H1 (cell line): ENCODE data around the gene LARP4B. TPM values are rescaled to one million over a fixed set of nuclear protein-coding genes. Genes with fewer than 3 reads are reported as not detected.

Experiments used
- CTCF ChIA-PET: fragments of 300-600 bp; sonication (Branson Sonifier 250); formaldehyde crosslinking; loops from one replicate; lab custom pipeline; 2021; ENCODE audit not compliant: partially characterized antibody; lab: Charles Lee
- POLR2A ChIA-PET: fragments of 300-600 bp; sonication (Branson Sonifier 250); formaldehyde crosslinking; loops from one replicate; lab custom pipeline; 2021; ENCODE audit warnings: inconsistent platforms; ENCODE audit not compliant: partially characterized antibody; lab: Charles Lee
- DNase-seq, 2 experiments: peaks; one replicate each; pipeline versions ENCODE4 v3.0.0 to v3.0.0-alpha.2; 2010 to 2022; ENCODE audit warnings: low spot score in 2 of 2, low read depth in 1 of 2, mixed read lengths in 1 of 2
- FAIRE-seq: peaks from 2 replicates; lab custom pipeline; 2011; peaks lifted over from hg19 to GRCh38; lab: Jason Lieb, UNC
- H2AFZ ChIP-seq: 2 replicates; pipeline ENCODE4 v1.8.1; 2012; ENCODE audit warnings: low read length, inconsistent platforms
- H2AK5ac ChIP-seq: 2 replicates; pipeline ENCODE4 v1.6.1; 2013; ENCODE audit warnings: low read depth, low read length
- H2BK120ac ChIP-seq: replicated peaks from 2 replicates; pipeline ENCODE3; 2013; ENCODE audit warnings: low read depth, low read length, inconsistent platforms
- H2BK12ac ChIP-seq: 2 replicates; pipeline ENCODE4 v1.6.1; 2013; ENCODE audit warnings: low read depth, low read length
- H2BK15ac ChIP-seq: 2 replicates; pipeline ENCODE4 v1.6.1; 2013; ENCODE audit warnings: low read length
- H2BK20ac ChIP-seq: 2 replicates; pipeline ENCODE4 v1.6.1; 2013; ENCODE audit warnings: low read length
- H2BK5ac ChIP-seq: 2 replicates; pipeline ENCODE4 v1.6.1; 2013; ENCODE audit warnings: low read depth, low read length
- H3K14ac ChIP-seq: 2 replicates; pipeline ENCODE4 v1.6.1; 2013; ENCODE audit warnings: inconsistent platforms; ENCODE audit not compliant: insufficient read length
- H3K18ac ChIP-seq: 2 replicates; pipeline ENCODE4 v1.6.1; 2013; ENCODE audit warnings: low read length; ENCODE audit errors: extremely low read depth
- H3K23ac ChIP-seq: 2 replicates; pipeline ENCODE4 v1.6.1; 2013; ENCODE audit warnings: inconsistent platforms; ENCODE audit not compliant: insufficient read length
- H3K23me2 ChIP-seq: 2 replicates; pipeline ENCODE4 v1.6.1; 2013; ENCODE audit warnings: low read depth, low read length
- H3K27ac ChIP-seq: 2 replicates; pipeline ENCODE4 v1.6.1; 2011; ENCODE audit warnings: low read depth, low read length, inconsistent platforms
- H3K27me3 ChIP-seq, 4 experiments: replicated peaks in 1 of 4; 1 replicate in 1 of 4; 2 replicates in 3 of 4; pipeline versions ENCODE4 v1.6.1 to v1.8.1; 2011 to 2013; ENCODE audit warnings: low read length in 3 of 4, mild to moderate bottlenecking in 3 of 4, inconsistent platforms in 2 of 4, mixed read lengths in 2 of 4, moderate library complexity in 1 of 4; ENCODE audit not compliant: control insufficient read depth in 3 of 4, insufficient read depth in 3 of 4; ENCODE audit errors: extremely low read depth in 1 of 4
- H3K36me3 ChIP-seq, 4 experiments: 2 replicates each; pipeline versions ENCODE4 v1.6.1 to v1.8.1; 2011 to 2013; ENCODE audit warnings: mild to moderate bottlenecking in 4 of 4, low read length in 3 of 4, moderate library complexity in 2 of 4, control low read depth in 1 of 4, inconsistent platforms in 1 of 4; ENCODE audit not compliant: insufficient read depth in 4 of 4, control insufficient read depth in 2 of 4
- H3K4ac ChIP-seq: replicated peaks from 2 replicates; pipeline ENCODE3; 2013; ENCODE audit warnings: low read length, low read depth, mixed read lengths, inconsistent platforms; ENCODE audit not compliant: insufficient read length
- H3K4me1 ChIP-seq, 4 experiments: replicated peaks in 1 of 4; 1 replicate in 1 of 4; 2 replicates in 3 of 4; pipeline versions ENCODE4 v1.6.1 to v1.8.1; 2011 to 2013; ENCODE audit warnings: low read length in 3 of 4, inconsistent platforms in 2 of 4, mixed read lengths in 1 of 4; ENCODE audit not compliant: insufficient read depth in 4 of 4, control insufficient read depth in 3 of 4
- H3K4me2 ChIP-seq, 2 experiments: 2 replicates each; pipeline versions ENCODE4 v1.6.1 to v1.8.1; 2011 to 2013; ENCODE audit warnings: low read depth in 2 of 2, low read length in 2 of 2, control low read depth in 1 of 2, inconsistent platforms in 1 of 2, mild to moderate bottlenecking in 1 of 2; ENCODE audit not compliant: insufficient read depth in 1 of 2
- H3K4me3 ChIP-seq, 4 experiments: fragments of 200-600, 300-600 bp in 1 of 4; sonication (generic), shearing (Covaris generic), sonication (Bioruptor Twin) in 1 of 4; 2 replicates each; pipeline versions ENCODE4 v1.5.1 to v1.8.1; 2011 to 2016; ENCODE audit warnings: low read length in 4 of 4, low read depth in 3 of 4, control low read depth in 2 of 4, inconsistent platforms in 2 of 4, mild to moderate bottlenecking in 2 of 4, mixed read lengths in 1 of 4, moderate library complexity in 1 of 4; ENCODE audit not compliant: insufficient read depth in 2 of 4; ENCODE audit errors: extremely low read depth in 1 of 4
- H3K56ac ChIP-seq: replicated peaks from 2 replicates; pipeline ENCODE3; 2013; ENCODE audit warnings: low read depth, mild to moderate bottlenecking, mixed read lengths, low read length, inconsistent platforms; ENCODE audit not compliant: insufficient read length
- H3K79me1 ChIP-seq: 2 replicates; pipeline ENCODE4 v1.6.1; 2013; ENCODE audit warnings: low read depth, low read length, control low read depth
- H3K79me2 ChIP-seq, 2 experiments: 2 replicates each; pipeline versions ENCODE4 v1.6.1 to v1.8.1; 2012 to 2013; ENCODE audit warnings: low read length in 2 of 2, mild to moderate bottlenecking in 2 of 2, inconsistent platforms in 1 of 2; ENCODE audit not compliant: insufficient read depth in 2 of 2, control insufficient read depth in 1 of 2
- H3K9ac ChIP-seq, 4 experiments: replicated peaks in 1 of 4; 1 replicate in 1 of 4; 2 replicates in 3 of 4; pipeline versions ENCODE4 v1.6.1 to v1.8.1; 2011 to 2013; ENCODE audit warnings: low read depth in 3 of 4, low read length in 3 of 4, control low read depth in 2 of 4, mild to moderate bottlenecking in 2 of 4, moderate library complexity in 2 of 4, inconsistent platforms in 1 of 4; ENCODE audit errors: extremely low read depth in 1 of 4
- H3K9me3 ChIP-seq, 2 experiments: 2 replicates each; pipeline versions ENCODE4 v1.6.1 to v1.8.1; 2012 to 2013; ENCODE audit warnings: mild to moderate bottlenecking in 2 of 2, moderate library complexity in 2 of 2, control low read depth in 1 of 2, inconsistent platforms in 1 of 2, low read depth in 1 of 2, low read length in 1 of 2, mixed read lengths in 1 of 2; ENCODE audit not compliant: insufficient read depth in 2 of 2
- H4K20me1 ChIP-seq, 2 experiments: replicated peaks in 1 of 2; 2 replicates each; pipeline versions ENCODE3 to v1.8.1; 2011 to 2013; ENCODE audit warnings: inconsistent platforms in 2 of 2, low read length in 2 of 2, mild to moderate bottlenecking in 1 of 2; ENCODE audit not compliant: insufficient read depth in 2 of 2, control insufficient read depth in 1 of 2
- H4K5ac ChIP-seq: 2 replicates; pipeline ENCODE4 v1.6.1; 2013; ENCODE audit warnings: low read length, low read depth, mixed read lengths, inconsistent platforms; ENCODE audit not compliant: insufficient read length
- H4K8ac ChIP-seq: 2 replicates; pipeline ENCODE4 v1.8.0; 2013; ENCODE audit warnings: mild to moderate bottlenecking, moderate library complexity, low read length, inconsistent platforms; ENCODE audit not compliant: insufficient read depth; ENCODE audit errors: extremely low read depth
- H4K91ac ChIP-seq: replicated peaks from 2 replicates; pipeline ENCODE3; 2013; ENCODE audit warnings: low read length, mixed read lengths, inconsistent platforms; ENCODE audit not compliant: insufficient read length
- EGR1 ChIP-seq: IDR thresholded peaks from 2 replicates; pipeline ENCODE4 v1.6.1; 2011; ENCODE audit warnings: low read depth, low read length, borderline replicate concordance
- FOSL1 ChIP-seq: IDR thresholded peaks from 2 replicates; pipeline ENCODE4 v1.6.1; 2011; ENCODE audit warnings: mild to moderate bottlenecking, low read depth, low read length, moderate library complexity; ENCODE audit not compliant: insufficient read depth
- POU5F1 ChIP-seq: IDR thresholded peaks from 2 replicates; pipeline ENCODE4 v1.6.1; 2011; ENCODE audit warnings: low read depth, mild to moderate bottlenecking, low read length, moderate library complexity
- TBP ChIP-seq: IDR thresholded peaks from 2 replicates; pipeline ENCODE4 v1.6.1; 2011; ENCODE audit warnings: low read depth, low read length, improper control_type of control experiment
- WGBS, 2 experiments: shearing (Covaris generic) in 1 of 2; methylation state at CpG; one replicate each; pipeline versions ENCODE4 v1.1.6 to v1.1.7; 2013 to 2015; ENCODE audit warnings: low lambda C conversion rate in 2 of 2, mixed read lengths in 2 of 2, inconsistent platforms in 1 of 2, low coverage in 1 of 2, missing lambda C conversion rate in 1 of 2; ENCODE audit not compliant: insufficient replicate concordance in 2 of 2, insufficient coverage in 1 of 2, insufficient read length in 1 of 2; ENCODE audit errors: extremely low coverage in 1 of 2, missing lambda C conversion rate in 1 of 2; 5-methylcytosine and 5-hydroxymethylcytosine counted together
- polyA plus RNA-seq, 7 experiments: library from polyadenylated mRNA; depleted of rRNA in 3 of 7; stranded (reverse) in 5 of 7; unstranded in 2 of 7; fragments of >200 nt in 5 of 7; fragments of 200-250 nt in 2 of 7; gene quantifications; 1 replicate in 5 of 7; 2 replicates in 1 of 7; 4 replicates in 1 of 7; pipeline versions ENCODE4 v1.2.1 to v1.2.3, GENCODE V29; 2011 to 2013; ENCODE audit warnings: missing spikeins in 2 of 7, mixed read lengths in 2 of 7
- total RNA-seq: library from RNA; stranded (reverse); fragmentation: NEBNext Ultra II Directional; extraction: Animal tissue kit (Norgen Biotek cat#: 25700); gene quantifications from 2 replicates; pipeline ENCODE4 v1.2.1, GENCODE V29; 2021

LARP4B gene
- total and polyA plus RNA-seq, 2 of the 8 experiments (the other 6 are each of a cell fraction or from before 2014, with no cell fraction given) = 20.1 to 78.6 TPM

GRCh38 chr10:926075-926698 is 5.3 kb downstream of the LARP4B start:
- H2BK15ac ChIP-seq = no peak overlapping the region
- H3K9ac ChIP-seq = peak overlapping the region in 1 of 4 experiments; percentile 13; a peak in 1 of 7 replicates
- H3K18ac ChIP-seq = no peak overlapping the region
- no peak overlapping the region for H3K14ac ChIP-seq
- TF ChIP-seq TBP (no peak), FOSL1 (no peak), EGR1 (no peak), POU5F1 (no peak)
- TF ChIP-seq, all 59 proteins: peak for 0
- Histone ChIP-seq H3K4me2 (no peak overlapping the region), H3K79me1 (peaks cover 8% of the 10 kb centered on the region), H4K20me1 (peaks cover 28 to 39% of the 10 kb centered on the region in 2 experiments), H3K79me2 (peaks cover 72 to 95% of the 10 kb centered on the region in 2 experiments), H3K23me2 (peaks cover 2% of the 10 kb centered on the region; the same call in 1 of the 2 replicates), H2BK5ac (no peak overlapping the region), H2AK5ac (no peak overlapping the region), H3K27ac (no peak overlapping the region), H4K5ac (no peak overlapping the region), H3K9me3 (no peaks in the 10 kb centered on the region), H3K27me3 (no peaks in the 10 kb centered on the region), H2BK12ac (no peak overlapping the region), H3K4ac (no peak overlapping the region), H3K23ac (no peak overlapping the region), H2BK120ac (no peak overlapping the region), H3K56ac (no peak overlapping the region), H3K4me1 (peaks cover 0 to 6% (median 4%) of the 10 kb centered on the region in 4 experiments; a peak in 4 of 7 replicates), H3K4me3 (no peak overlapping the region), H4K91ac (no peak overlapping the region), H2AFZ (no peak overlapping the region), H3K36me3 (no peaks in the 10 kb centered on the region), H2BK20ac (no peak overlapping the region), H4K8ac (no peak overlapping the region)
- ChIA-PET POLR2A (interaction anchor here (0.8 to 1.1 kb wide), 2 partner anchors 9 to 67 kb away, joined by 3 read pairs; no protein-coding TSS in a partner anchor), CTCF (interaction anchor here (0.7 to 1.2 kb wide), 3 partner anchors 11 to 552 kb away, joined by 3 to 5 read pairs (median 5); no protein-coding TSS in a partner anchor)
- FAIRE-seq (no peak), DNase-seq (no peak)
- 87% methylated on average over 4 of the region's 4 CpGs; no CpG with 5 or more reads in 1 of the 2 experiments for WGBS, 2 experiments
